ENCODE data around the gene IWS1. TPM values are rescaled to one million over a fixed set of nuclear protein-coding genes. Genes with fewer than 3 reads are reported as not detected.

Gene IWS1
- total and polyA plus RNA-seq, 2 experiments from 2014 or later, result 32.4 to 42.4 TPM

- Histone ChIP-seq H3K79me2 (ENCODE audit: insufficient read depth) (no peaks in the 10 kb centered on the region), H3K36me3 (ENCODE audit: low read depth) (no peaks in the 10 kb centered on the region), H3K9ac (no peak overlapping the region), H3K27ac (no peak overlapping the region), H3K9me3 (ENCODE audit: low read depth) (no peaks in the 10 kb centered on the region), H3K4me2 (ENCODE audit: unreplicated experiment) (no peak overlapping the region), H3K27me3 (replicated peaks; ENCODE audit: insufficient read depth) (no peaks in the 10 kb centered on the region), H3F3A (ENCODE audit: insufficient read depth) (no peaks in the 10 kb centered on the region), H3K4me1 (ENCODE audit: insufficient read depth) (peaks cover 9% of the 10 kb centered on the region), H4K20me1 (ENCODE audit: insufficient read depth) (no peaks in the 10 kb centered on the region), H2AFZ (no peak overlapping the region), H3K4me3 (no peak overlapping the region), H3K9me2 (ENCODE audit: insufficient read depth) (peaks cover 3% of the 10 kb centered on the region; the same call in 1 of the 2 replicates)
- DNase-seq, result no peak
- in situ Hi-C loops (cut with MboI), result no loop called here
- WGBS, 2 experiments (ENCODE audit: low coverage in 1 of 2, low lambda C conversion rate in 2 of 2, missing lambda C conversion rate in 2 of 2), result 90 to 91% methylated on average over 4 of the region's 4 CpGs
- TF ChIP-seq EZH2phosphoT487 (IDR thresholded peaks at IDR 0.05; ENCODE audit: insufficient read depth, low read depth), result no peak
- TF ChIP-seq EZH2 (IDR thresholded peaks at IDR 0.05; ENCODE audit: insufficient read depth, poor library complexity, severe bottlenecking), result no peak
These were observed 76.4 kb downstream of the IWS1 start for GRCh38 chr2:127449898-127450297.

- in situ Hi-C loops (cut with MboI), result no loop called here
- WGBS, 2 experiments (ENCODE audit: low coverage in 1 of 2, low lambda C conversion rate in 2 of 2, missing lambda C conversion rate in 2 of 2), result 94 to 99% methylated on average over 4 of the region's 4 CpGs
- Histone ChIP-seq H3K4me3 (no peak overlapping the region), H3K9ac (no peak overlapping the region), H3K9me2 (ENCODE audit: insufficient read depth) (peaks cover 3% of the 10 kb centered on the region; the same call in 1 of the 2 replicates), H3K36me3 (ENCODE audit: low read depth) (no peaks in the 10 kb centered on the region), H3K4me1 (ENCODE audit: insufficient read depth) (peaks cover 9% of the 10 kb centered on the region), H3K9me3 (ENCODE audit: low read depth) (no peaks in the 10 kb centered on the region), H3K79me2 (ENCODE audit: insufficient read depth) (no peaks in the 10 kb centered on the region), H2AFZ (no peak overlapping the region), H3K27me3 (replicated peaks; ENCODE audit: insufficient read depth) (no peaks in the 10 kb centered on the region), H4K20me1 (ENCODE audit: insufficient read depth) (no peaks in the 10 kb centered on the region), H3F3A (ENCODE audit: insufficient read depth) (no peaks in the 10 kb centered on the region), H3K27ac (no peak overlapping the region), H3K4me2 (ENCODE audit: unreplicated experiment) (no peak overlapping the region)
- DNase-seq, result no peak
- TF ChIP-seq EZH2 (IDR thresholded peaks at IDR 0.05; ENCODE audit: insufficient read depth, poor library complexity, severe bottlenecking), result no peak
- TF ChIP-seq EZH2phosphoT487 (IDR thresholded peaks at IDR 0.05; ENCODE audit: insufficient read depth, low read depth), result no peak
These were observed 76.9 kb downstream of the IWS1 start for GRCh38 chr2:127449414-127449813.

- H3K79me2 ChIP-seq (ENCODE audit: insufficient read depth), result no peaks in the 10 kb centered on the region
- H3K9me2 ChIP-seq (ENCODE audit: insufficient read depth), result peaks cover 3% of the 10 kb centered on the region; the same call in 1 of the 2 replicates
- no peak for TF ChIP-seq EZH2 (IDR thresholded peaks at IDR 0.05; ENCODE audit: insufficient read depth, poor library complexity, severe bottlenecking)
- TF ChIP-seq EZH2phosphoT487 (IDR thresholded peaks at IDR 0.05; ENCODE audit: insufficient read depth, low read depth), result no peak
- 98 to 100% methylated on average over 2 of the region's 2 CpGs for WGBS, 2 experiments (ENCODE audit: low coverage in 1 of 2, low lambda C conversion rate in 2 of 2, missing lambda C conversion rate in 2 of 2)
- no peak overlapping the region for H2AFZ ChIP-seq
- no peaks in the 10 kb centered on the region for H3K9me3 ChIP-seq (ENCODE audit: low read depth)
- H3F3A ChIP-seq (ENCODE audit: insufficient read depth), result no peaks in the 10 kb centered on the region
- peak; percentile 66 for DNase-seq
- in situ Hi-C loops (cut with MboI), result no loop called here
- H3K27me3 ChIP-seq (replicated peaks; ENCODE audit: insufficient read depth), result no peaks in the 10 kb centered on the region
- H3K4me3 ChIP-seq, result no peak overlapping the region
- no peaks in the 10 kb centered on the region for H3K36me3 ChIP-seq (ENCODE audit: low read depth)
- H3K27ac ChIP-seq, result peak overlapping the region; percentile 17; the same call in 1 of the 2 replicates
- H4K20me1 ChIP-seq (ENCODE audit: insufficient read depth), result no peaks in the 10 kb centered on the region
- no peak overlapping the region for H3K4me2 ChIP-seq (ENCODE audit: unreplicated experiment)
- peaks cover 9% of the 10 kb centered on the region for H3K4me1 ChIP-seq (ENCODE audit: insufficient read depth)
- no peak overlapping the region for H3K9ac ChIP-seq
These were observed 77.8 kb downstream of the IWS1 start for GRCh38 chr2:127448526-127448925.

- no peak overlapping the region for H3K4me2 ChIP-seq (ENCODE audit: unreplicated experiment)
- no peak overlapping the region for H3K4me3 ChIP-seq
- H3K27me3 ChIP-seq (replicated peaks; ENCODE audit: insufficient read depth), result no peaks in the 10 kb centered on the region
- H3K79me2 ChIP-seq (ENCODE audit: insufficient read depth), result no peaks in the 10 kb centered on the region
- no peak for DNase-seq
- in situ Hi-C loops (cut with MboI), result no loop called here
- no peaks in the 10 kb centered on the region for H3K9me3 ChIP-seq (ENCODE audit: low read depth)
- TF ChIP-seq EZH2 (IDR thresholded peaks at IDR 0.05; ENCODE audit: insufficient read depth, poor library complexity, severe bottlenecking) (no peak), EZH2phosphoT487 (IDR thresholded peaks at IDR 0.05; ENCODE audit: insufficient read depth, low read depth) (no peak)
- no peak overlapping the region for H3K9ac ChIP-seq
- 87 to 89% methylated on average over 4 to 5 of the region's 5 CpGs for WGBS, 2 experiments (ENCODE audit: low coverage in 1 of 2, low lambda C conversion rate in 2 of 2, missing lambda C conversion rate in 2 of 2)
- no peaks in the 10 kb centered on the region for H3K36me3 ChIP-seq (ENCODE audit: low read depth)
- H3K4me1 ChIP-seq (ENCODE audit: insufficient read depth), result no peaks in the 10 kb centered on the region
- H2AFZ ChIP-seq, result no peak overlapping the region
- no peaks in the 10 kb centered on the region for H3F3A ChIP-seq (ENCODE audit: insufficient read depth)
- no peak overlapping the region for H3K27ac ChIP-seq
- H4K20me1 ChIP-seq (ENCODE audit: insufficient read depth), result no peaks in the 10 kb centered on the region
- H3K9me2 ChIP-seq (ENCODE audit: insufficient read depth), result no peaks in the 10 kb centered on the region
These were observed 86.9 kb downstream of the IWS1 start for GRCh38 chr2:127439343-127439742.
